AG10803 (cell line): ENCODE data around the gene LUC7L3.

Experiments
- DNase-seq: peaks from one replicate; pipeline ENCODE4 v3.0.0; 2010; ENCODE audit warnings: low read depth
- H3K4me3 ChIP-seq: 2 replicates; pipeline ENCODE4 v1.5.1; 2011; ENCODE audit warnings: mild to moderate bottlenecking, low read length, control low read depth
- TF ChIP-seq, protein P1 (sequence below): conservative IDR thresholded peaks from 2 replicates; pipeline ENCODE4 v1.5.1; 2011; ENCODE audit warnings: mild to moderate bottlenecking, low read length, control low read depth, inconsistent platforms

Gene LUC7L3, protein sequence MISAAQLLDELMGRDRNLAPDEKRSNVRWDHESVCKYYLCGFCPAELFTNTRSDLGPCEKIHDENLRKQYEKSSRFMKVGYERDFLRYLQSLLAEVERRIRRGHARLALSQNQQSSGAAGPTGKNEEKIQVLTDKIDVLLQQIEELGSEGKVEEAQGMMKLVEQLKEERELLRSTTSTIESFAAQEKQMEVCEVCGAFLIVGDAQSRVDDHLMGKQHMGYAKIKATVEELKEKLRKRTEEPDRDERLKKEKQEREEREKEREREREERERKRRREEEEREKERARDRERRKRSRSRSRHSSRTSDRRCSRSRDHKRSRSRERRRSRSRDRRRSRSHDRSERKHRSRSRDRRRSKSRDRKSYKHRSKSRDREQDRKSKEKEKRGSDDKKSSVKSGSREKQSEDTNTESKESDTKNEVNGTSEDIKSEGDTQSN

DNA sequence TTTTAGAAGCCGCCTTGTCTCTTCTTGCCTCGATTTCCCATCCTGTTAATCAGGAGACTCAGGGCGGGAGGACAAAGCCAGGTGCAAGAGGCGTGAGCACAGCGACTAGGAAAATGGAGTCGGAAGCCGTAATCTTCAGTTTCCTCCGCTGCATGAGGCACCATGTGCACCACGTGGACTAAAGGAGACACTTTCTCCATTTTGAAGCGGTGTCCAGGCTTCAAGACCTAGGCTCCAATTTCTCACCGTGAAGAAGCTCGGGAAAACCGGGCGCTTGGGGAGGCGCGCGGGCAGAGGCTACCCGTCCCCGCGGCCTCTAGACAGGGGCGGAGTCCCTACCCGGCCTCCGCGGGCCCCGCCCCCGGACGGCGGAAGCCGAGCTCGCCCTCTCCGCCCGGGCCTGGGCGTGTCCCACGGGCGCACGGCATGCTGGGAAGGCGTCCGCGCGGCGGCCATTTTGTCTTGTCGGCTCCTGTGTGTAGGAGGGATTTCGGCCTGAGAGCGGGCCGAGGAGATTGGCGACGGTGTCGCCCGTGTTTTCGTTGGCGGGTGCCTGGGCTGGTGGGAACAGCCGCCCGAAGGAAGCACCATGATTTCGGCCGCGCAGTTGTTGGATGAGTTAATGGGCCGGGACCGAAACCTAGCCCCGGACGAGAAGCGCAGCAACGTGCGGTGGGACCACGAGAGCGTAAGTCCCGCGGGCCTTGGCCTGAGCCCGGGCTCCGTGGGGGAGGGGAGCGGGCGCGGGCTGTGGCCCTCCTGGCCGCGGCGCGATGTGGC, at the start of gene LUC7L3:
TSS of gene LUC7L3 (plus strand) at position 460 of the 780 bp plus-strand sequence. CDS start at position 590, 130 bp downstream.
- TF ChIP-seq, protein P1, sequence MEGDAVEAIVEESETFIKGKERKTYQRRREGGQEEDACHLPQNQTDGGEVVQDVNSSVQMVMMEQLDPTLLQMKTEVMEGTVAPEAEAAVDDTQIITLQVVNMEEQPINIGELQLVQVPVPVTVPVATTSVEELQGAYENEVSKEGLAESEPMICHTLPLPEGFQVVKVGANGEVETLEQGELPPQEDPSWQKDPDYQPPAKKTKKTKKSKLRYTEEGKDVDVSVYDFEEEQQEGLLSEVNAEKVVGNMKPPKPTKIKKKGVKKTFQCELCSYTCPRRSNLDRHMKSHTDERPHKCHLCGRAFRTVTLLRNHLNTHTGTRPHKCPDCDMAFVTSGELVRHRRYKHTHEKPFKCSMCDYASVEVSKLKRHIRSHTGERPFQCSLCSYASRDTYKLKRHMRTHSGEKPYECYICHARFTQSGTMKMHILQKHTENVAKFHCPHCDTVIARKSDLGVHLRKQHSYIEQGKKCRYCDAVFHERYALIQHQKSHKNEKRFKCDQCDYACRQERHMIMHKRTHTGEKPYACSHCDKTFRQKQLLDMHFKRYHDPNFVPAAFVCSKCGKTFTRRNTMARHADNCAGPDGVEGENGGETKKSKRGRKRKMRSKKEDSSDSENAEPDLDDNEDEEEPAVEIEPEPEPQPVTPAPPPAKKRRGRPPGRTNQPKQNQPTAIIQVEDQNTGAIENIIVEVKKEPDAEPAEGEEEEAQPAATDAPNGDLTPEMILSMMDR, result no peak
- H3K4me3 ChIP-seq, result peak within 1 kb of the TSS; percentile 89
- DNase-seq, result peak; percentile 92

DNA sequence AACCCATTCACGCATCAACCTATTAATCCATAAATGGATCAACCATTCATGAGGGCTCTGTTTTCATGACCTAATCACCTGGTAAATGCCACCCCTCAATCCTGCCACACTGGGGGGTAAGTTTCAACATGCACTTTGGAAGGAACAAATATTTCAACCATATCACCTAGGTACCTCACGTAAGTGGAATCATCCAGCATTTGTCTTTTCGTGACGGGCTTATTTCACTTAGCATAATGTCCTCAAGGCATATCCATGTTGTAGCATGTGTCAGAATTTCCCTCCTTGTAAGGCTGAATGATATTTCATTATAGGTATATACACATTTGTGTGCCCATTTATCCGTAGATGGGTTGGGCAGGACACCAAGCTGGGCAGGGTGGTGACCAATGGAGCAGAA, 47.3 kb upstream of the LUC7L3 start:
- no peak overlapping the region for H3K4me3 ChIP-seq
- TF ChIP-seq, protein P1, result no peak
- DNase-seq, result no peak

DNA sequence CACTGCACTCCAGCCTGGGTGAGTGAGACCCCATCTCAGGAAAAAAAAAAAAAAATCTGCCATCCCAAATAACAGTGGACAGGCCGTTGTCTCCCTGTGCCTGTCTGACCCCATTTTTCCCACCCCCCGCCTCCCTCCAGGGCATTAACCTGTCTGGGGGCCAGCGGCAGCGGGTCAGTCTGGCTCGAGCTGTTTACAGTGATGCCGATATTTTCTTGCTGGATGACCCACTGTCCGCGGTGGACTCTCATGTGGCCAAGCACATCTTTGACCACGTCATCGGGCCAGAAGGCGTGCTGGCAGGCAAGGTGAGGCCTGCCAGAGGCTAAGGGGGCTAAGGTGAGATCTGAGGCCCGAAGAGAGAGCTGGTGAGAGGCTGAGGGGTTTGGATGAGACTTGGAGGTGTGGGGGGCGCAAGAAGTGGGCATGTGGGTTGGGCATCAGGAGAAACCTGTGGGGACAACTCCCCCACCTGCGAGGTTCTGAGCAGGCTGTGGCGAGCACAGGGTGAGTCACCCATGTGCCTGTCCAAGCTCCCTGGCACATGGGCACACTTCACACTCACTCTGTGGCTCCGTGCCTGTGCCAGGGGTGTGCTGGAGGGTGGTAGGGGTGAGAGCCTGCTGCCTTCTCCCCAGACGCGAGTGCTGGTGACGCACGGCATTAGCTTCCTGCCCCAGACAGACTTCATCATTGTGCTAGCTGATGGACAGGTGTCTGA, 46.4 kb upstream of the LUC7L3 start:
- TF ChIP-seq, protein P1, result no peak
- H3K4me3 ChIP-seq, result no peak overlapping the region
- no peak for DNase-seq

DNA sequence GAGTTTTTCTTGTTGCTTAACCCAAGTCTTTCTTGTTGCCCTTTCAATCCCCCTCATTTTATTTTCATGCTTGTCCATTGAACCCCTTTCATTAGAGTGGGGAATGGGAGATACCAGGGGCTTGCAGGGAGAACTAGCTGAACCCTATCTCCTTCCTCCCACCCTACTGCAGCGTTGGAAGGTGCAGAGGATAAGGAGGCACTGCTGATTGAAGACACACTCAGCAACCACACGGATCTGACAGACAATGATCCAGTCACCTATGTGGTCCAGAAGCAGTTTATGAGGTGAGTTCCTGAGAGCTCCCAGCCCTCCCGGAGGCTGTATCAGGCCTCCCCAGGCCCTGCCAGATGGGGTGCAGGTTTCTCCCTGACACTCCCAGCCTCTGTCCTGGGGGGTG, 44.2 kb upstream of the LUC7L3 start:
- H3K4me3 ChIP-seq, result no peak overlapping the region
- DNase-seq, result no peak
- TF ChIP-seq, protein P1, result no peak

DNA sequence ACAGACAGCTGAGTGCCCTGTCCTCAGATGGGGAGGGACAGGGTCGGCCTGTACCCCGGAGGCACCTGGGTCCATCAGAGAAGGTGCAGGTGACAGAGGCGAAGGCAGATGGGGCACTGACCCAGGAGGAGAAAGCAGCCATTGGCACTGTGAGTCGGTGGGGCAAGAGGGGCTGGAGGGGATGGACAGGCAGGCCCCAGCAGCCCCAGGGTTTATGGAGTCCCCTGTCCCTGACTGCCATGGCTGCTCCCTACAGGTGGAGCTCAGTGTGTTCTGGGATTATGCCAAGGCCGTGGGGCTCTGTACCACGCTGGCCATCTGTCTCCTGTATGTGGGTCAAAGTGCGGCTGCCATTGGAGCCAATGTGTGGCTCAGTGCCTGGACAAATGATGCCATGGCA, 43.8 kb upstream of the LUC7L3 start:
- TF ChIP-seq, protein P1, result no peak
- H3K4me3 ChIP-seq, result no peak overlapping the region
- no peak for DNase-seq

DNA sequence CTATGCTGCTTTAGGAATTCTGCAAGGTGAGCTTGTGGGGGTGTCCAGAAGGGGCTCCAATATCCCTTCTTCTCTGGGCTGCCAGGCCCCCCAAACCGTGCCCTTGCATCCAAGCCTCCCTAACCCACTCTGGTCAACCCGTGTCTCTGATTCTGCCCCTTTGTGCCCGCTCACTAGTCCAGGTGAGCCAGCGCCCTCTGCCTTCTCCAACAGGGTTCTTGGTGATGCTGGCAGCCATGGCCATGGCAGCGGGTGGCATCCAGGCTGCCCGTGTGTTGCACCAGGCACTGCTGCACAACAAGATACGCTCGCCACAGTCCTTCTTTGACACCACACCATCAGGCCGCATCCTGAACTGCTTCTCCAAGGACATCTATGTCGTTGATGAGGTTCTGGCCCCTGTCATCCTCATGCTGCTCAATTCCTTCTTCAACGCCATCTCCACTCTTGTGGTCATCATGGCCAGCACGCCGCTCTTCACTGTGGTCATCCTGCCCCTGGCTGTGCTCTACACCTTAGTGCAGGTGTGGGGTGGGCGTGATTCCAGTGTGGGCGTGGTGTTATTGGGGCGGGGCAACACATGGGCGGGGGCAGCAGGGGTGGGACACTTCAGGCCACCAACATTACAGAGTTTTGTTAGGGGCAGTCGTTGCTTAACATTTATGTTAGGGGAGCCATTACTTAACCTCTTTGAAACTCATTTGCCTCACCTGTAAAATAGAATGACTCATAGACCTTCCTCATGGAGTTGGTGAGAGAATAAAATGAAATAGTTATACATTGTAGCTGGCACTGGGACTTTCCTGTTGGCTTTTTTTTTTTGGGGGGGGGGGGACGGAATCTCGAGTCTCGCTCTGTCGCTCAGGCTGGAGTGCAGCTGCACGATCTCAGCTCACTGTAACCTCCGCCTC, 43.1 kb upstream of the LUC7L3 start:
- H3K4me3 ChIP-seq, result no peak overlapping the region
- TF ChIP-seq, protein P1, result no peak
- DNase-seq, result no peak
